Measurements from ENCODE around the gene FZD4.

The FZD4 gene

DNA sequence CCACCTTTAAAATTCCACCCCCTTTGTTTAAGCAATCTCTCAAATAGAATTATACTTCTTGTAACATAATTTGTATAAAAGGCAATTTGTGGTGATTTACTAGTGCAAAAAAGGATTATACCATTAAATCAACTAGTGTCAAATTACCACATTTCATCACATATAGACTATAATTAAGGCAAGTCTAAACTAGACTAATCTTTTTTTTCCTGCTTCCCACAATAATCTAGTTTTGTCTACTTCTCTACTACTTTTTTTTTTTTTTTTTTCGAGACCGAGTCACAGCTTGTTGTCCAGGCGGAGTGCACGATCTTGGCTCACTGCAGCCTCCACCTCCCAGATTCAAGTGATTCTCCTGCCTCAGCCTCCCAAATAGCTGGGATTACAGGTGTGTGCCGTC is 36.1 kb upstream of the FZD4 start:
- TF ChIP-seq, protein P1, sequence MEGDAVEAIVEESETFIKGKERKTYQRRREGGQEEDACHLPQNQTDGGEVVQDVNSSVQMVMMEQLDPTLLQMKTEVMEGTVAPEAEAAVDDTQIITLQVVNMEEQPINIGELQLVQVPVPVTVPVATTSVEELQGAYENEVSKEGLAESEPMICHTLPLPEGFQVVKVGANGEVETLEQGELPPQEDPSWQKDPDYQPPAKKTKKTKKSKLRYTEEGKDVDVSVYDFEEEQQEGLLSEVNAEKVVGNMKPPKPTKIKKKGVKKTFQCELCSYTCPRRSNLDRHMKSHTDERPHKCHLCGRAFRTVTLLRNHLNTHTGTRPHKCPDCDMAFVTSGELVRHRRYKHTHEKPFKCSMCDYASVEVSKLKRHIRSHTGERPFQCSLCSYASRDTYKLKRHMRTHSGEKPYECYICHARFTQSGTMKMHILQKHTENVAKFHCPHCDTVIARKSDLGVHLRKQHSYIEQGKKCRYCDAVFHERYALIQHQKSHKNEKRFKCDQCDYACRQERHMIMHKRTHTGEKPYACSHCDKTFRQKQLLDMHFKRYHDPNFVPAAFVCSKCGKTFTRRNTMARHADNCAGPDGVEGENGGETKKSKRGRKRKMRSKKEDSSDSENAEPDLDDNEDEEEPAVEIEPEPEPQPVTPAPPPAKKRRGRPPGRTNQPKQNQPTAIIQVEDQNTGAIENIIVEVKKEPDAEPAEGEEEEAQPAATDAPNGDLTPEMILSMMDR (IDR thresholded peaks at IDR 0.05; ENCODE audit: low read depth, low read length): no peak
- no peak overlapping the region for H3K4me3 ChIP-seq (ENCODE audit: low read depth, low read length)

DNA sequence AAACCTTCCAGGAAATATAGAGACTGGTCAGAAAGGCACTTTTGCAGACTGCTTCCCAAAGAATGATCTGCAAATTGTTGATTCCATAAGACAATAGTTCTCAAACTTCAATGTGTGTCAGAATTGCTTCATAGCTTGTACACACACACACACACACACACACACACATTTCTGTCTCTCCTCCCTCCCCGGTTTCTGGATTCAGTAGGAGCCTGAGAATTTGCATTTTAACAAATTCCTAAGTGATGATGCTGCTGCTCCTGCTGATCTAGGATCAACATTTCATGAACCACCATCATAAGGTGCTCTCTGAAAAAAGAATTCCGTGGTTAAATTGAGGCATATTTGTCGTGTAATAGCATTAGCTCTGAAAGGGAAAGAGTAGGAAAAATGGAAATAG is 35.3 kb upstream of the FZD4 start:
- TF ChIP-seq, protein P1 (IDR thresholded peaks at IDR 0.05; ENCODE audit: low read depth, low read length): no peak
- H3K4me3 ChIP-seq (ENCODE audit: low read depth, low read length): no peak overlapping the region

DNA sequence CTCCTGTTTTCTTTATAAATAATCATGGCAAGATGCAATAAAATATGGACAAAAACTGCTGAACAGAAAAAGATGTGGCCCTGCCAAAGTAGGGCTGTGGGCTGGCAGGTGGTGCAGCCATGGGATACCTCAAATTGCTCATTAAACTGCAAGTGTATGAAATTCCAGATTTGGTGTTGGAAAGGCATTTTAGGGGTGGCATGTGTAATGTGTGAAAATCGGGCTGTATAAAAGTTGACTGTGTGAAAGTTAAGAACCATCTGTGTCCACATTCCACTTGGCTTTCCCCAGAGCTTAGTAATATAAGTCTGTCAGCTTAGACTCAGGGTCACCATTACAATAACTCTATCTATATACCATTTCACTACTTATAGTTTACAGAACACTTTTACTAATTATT is 34.8 kb upstream of the FZD4 start:
- TF ChIP-seq, protein P1 (IDR thresholded peaks at IDR 0.05; ENCODE audit: low read depth, low read length): no peak
- H3K4me3 ChIP-seq (ENCODE audit: low read depth, low read length): no peak overlapping the region

DNA sequence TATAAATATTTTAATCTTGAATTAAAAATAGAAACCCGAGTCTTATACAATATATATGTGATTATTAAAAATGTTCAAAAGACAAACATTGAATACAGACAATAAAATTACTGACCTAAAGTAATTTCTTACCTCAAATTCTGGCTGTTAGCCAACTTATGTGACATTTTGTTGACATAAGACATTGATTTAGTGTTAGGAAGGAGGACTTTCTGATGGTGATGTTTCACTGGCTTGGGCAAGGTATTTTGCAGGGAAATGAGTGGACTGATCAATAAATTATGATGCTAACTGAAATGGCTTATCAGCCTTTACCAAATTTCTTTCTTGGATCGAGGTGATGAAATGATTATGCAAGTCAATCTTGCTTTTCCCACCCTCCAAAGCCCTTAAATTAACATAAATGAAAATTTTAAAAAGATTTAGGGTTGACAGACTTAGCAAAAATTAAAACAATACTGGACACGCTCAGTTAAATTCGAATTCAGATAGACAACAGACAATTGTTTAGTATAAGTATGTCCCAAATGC is 33.2 kb upstream of the FZD4 start:
- TF ChIP-seq, protein P1 (IDR thresholded peaks at IDR 0.05; ENCODE audit: low read depth, low read length): no peak
- H3K4me3 ChIP-seq (ENCODE audit: low read depth, low read length): no peak overlapping the region

DNA sequence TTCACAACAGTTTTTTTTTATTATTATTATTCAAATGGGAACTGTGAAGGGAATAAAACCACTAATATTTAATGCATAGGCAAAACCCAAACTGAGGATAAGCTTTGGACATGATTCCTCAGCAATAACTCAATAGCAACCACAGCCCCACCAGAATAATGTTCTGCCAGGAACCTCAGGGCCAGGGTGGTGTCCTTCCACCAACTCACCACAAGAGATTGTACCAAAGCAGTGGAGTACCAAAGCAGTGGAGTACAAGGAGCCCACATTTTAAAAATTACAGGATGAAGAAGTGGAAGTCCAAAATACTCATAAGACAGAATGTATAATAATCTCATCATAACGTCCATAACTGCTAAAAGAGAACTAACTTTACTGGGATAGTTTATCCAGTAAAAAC is 32.5 kb upstream of the FZD4 start:
- TF ChIP-seq, protein P1 (IDR thresholded peaks at IDR 0.05; ENCODE audit: low read depth, low read length): no peak

DNA sequence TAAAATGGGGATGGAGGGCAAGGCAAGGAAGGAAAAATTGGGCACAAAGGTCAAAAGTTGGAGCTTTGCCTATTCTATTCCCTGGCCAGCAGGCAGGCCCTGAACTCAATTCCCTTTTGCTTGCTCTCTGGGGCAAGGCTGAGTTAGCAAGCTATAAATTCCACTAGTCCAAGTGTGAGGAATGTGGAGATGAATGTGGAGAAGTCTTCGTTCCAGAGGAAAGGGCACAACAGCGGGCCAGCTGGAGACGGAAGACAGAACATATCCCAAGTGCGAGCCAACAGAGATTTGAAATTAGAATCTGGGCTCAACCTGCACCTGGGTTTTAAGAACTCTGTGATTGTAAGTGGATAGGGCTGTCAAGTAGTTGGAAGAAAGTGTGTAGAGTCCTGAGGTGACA is 29.5 kb upstream of the FZD4 start:
- no peak overlapping the region for H3K4me3 ChIP-seq (ENCODE audit: low read depth, low read length)
- TF ChIP-seq, protein P1 (IDR thresholded peaks at IDR 0.05; ENCODE audit: low read depth, low read length): no peak

More for the DNA sequence above, 32.5 kb upstream of the FZD4 start:
- H3K4me3 ChIP-seq (ENCODE audit: low read depth, low read length): no peak overlapping the region

DNA sequence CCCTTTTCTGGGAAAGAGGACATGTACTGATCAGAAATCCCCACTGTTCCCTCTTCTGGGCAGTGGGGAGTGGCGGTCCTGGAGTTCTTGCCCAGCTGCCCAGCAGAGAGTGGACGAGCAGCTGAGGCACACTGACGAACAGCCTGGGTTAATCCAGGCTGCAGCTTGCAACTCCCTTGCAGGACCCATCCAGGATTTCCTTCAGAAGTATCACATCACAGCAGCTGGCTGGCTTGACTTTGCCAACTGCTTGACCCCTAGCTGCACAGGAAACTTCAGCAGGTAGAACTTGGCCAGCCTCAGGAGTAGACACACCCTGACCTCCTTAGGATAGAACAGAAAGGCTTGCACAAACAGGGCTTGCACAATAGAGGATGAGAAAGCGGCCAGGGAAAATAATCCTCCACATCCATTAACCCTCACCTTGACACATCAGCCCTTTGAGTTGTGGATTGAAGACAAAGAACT is 27.9 kb upstream of the FZD4 start:
- H3K4me3 ChIP-seq (ENCODE audit: low read depth, low read length): no peak overlapping the region
- TF ChIP-seq, protein P1 (IDR thresholded peaks at IDR 0.05; ENCODE audit: low read depth, low read length): no peak

Measured in WI38 (cell line).